ENCODE data around the gene ADM5. TPM values are rescaled to one million over a fixed set of nuclear protein-coding genes. Genes with fewer than 3 reads are reported as not detected.

The ADM5 gene
- total RNA-seq, 4 donors from 2014 or later = 1.0 to 2.6 (median 2.1) TPM; not detected in 1

DNA sequence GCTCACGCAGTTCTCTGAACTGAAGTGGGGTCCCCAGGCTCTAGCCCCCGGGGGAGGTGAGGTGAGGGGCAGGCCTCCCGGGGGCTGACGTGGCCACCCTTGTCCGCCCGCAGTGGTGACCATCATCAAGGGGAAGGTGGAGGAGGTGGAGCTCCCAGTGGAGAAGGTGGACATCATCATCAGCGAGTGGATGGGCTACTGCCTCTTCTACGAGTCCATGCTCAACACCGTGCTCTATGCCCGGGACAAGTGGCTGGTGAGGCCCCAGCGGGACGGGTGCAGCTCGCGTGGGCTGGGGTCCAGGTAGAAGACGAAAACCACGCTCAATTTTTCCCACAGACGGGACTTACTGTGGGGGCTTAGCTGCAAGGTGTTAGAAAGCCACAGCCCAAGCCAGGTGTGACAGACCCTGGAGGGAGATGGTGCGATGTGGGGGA, 5.6 kb upstream of the ADM5 start:
- TF ChIP-seq, protein P1, sequence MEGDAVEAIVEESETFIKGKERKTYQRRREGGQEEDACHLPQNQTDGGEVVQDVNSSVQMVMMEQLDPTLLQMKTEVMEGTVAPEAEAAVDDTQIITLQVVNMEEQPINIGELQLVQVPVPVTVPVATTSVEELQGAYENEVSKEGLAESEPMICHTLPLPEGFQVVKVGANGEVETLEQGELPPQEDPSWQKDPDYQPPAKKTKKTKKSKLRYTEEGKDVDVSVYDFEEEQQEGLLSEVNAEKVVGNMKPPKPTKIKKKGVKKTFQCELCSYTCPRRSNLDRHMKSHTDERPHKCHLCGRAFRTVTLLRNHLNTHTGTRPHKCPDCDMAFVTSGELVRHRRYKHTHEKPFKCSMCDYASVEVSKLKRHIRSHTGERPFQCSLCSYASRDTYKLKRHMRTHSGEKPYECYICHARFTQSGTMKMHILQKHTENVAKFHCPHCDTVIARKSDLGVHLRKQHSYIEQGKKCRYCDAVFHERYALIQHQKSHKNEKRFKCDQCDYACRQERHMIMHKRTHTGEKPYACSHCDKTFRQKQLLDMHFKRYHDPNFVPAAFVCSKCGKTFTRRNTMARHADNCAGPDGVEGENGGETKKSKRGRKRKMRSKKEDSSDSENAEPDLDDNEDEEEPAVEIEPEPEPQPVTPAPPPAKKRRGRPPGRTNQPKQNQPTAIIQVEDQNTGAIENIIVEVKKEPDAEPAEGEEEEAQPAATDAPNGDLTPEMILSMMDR (IDR thresholded peaks at IDR 0.05; ENCODE audit: low read depth) = no peak

DNA sequence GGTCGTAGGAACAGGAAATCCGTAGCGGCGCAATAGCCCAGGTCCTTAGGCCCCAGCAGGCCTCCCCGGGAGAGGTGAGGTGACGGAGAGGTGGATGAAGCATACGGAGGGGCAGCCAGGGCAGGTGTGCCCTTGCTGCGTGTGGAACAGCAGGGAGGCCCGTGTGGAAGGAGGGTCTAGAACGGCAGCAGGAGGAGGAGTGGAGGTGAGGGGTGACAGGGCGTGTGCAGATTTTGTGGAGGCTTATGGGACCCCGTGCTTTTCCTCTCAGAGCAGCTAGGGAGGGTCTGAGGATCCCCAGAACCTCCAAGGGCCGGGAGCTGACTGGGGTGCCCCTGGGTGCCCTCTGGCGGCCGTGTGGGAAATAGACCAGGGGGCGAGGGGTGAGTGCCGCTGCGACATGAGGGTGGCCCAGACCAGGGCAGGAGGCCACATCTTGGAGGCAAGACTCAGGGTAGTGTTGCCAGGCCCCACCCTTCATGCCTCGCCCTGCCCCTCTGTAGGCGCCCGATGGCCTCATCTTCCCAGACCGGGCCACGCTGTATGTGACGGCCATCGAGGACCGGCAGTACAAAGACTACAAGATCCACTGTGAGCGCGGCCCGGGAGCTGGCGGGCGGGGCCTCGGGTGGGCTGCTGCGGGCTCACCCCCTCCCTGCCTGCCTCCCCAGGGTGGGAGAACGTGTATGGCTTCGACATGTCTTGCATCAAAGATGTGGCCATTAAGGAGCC, 5.0 kb upstream of the ADM5 start:
- TF ChIP-seq, protein P1 (IDR thresholded peaks at IDR 0.05; ENCODE audit: low read depth) = no peak

DNA sequence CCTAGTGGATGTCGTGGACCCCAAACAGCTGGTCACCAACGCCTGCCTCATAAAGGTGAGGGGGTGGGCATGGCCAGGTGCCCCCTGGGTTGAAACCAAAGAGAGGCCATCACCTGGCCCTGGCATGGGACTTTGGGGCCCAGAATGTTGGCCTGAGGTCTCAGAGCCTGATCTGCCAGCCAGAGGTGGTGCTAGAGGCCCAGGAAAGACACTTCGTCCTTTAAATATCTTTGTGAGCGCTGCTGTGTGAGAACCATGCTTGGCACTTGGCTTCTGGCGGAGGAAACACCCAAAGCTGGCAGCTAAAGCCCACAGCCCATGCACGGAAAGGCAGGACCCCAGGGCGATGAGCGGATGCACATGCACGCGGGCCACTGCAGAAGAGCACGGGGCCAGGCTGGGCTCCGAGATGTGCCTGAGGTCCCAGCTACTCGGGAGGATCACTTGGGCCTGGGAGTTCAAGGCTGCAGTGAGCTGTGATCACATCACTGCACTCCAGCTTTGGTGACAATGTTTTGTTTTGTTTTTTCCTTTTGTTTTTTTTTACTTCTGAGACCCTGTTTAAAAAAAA, 4.3 kb upstream of the ADM5 start:
- TF ChIP-seq, protein P1 (IDR thresholded peaks at IDR 0.05; ENCODE audit: low read depth) = no peak

DNA sequence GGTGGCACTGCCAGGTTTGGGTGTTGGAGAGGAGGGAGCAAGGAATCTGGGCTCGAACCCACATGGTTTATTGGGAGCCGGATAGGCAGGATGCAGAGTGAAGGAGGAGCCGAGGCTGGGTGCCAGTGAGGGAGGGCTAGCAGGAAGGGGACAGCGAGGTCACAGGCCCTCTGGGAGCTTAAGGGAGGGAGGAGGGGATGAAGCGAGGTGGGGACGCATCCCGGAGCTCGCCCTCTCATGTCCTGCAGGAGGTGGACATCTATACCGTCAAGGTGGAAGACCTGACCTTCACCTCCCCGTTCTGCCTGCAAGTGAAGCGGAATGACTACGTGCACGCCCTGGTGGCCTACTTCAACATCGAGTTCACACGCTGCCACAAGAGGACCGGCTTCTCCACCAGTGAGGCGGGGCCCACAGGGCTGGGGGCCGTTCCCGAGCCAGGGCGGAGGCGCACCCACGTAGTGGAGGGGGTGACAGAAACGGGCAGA, 3.5 kb upstream of the ADM5 start:
- TF ChIP-seq, protein P1 (IDR thresholded peaks at IDR 0.05; ENCODE audit: low read depth) = no peak

DNA sequence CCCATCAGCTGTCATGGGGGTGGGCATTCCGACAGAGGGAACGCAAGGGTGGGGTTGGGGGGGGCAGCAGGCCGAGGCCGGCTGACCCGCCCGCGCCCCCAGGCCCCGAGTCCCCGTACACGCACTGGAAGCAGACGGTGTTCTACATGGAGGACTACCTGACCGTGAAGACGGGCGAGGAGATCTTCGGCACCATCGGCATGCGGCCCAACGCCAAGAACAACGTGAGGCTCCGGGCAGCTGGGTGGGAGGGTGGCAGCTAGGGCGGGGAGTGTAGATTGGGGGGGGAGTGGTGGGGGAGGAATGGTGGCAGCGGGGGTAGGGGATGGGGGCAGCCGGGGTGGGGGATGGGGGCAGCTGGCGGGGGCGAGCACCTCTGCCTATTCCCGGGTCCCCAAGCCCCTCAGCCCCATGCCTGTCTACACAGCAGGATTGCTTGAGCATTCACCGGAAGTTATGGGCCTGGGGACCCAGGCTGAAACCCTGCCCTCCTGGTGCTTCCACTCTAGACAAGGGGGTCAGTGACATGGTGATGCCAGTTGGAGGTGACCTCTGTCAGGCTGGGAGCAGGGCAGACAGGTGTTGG, 2.8 kb upstream of the ADM5 start:
- TF ChIP-seq, protein P1 (IDR thresholded peaks at IDR 0.05; ENCODE audit: low read depth) = no peak

DNA sequence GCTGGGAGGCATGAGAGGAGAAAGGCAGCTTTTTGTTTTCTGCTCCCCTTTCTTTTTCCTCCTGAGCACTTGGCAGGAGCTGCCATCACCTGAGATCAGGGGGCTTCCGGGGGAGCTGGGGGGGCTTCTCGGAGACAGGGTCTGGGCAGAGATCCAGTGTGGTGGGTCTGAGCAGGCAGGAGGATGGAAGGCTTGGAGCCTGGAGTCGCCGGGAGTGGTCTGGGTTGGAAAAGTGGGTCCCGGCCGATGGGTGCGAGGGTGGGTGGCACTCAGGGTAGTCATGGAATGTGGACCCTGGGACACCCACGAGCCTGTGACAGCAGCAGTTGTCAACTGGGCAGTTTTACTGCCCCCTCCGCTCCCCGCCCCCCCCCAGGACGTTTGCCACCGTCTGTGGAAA, 2.2 kb upstream of the ADM5 start:
- TF ChIP-seq, protein P1 (IDR thresholded peaks at IDR 0.05; ENCODE audit: low read depth) = no peak
